Neural cell (in vitro differentiated cells): ENCODE data around the gene CCDC50. TPM values are rescaled to one million over a fixed set of nuclear protein-coding genes. Genes with fewer than 3 reads are reported as not detected.

Experiments
- H2AFZ ChIP-seq: fragments of 200-600, 300-800 bp; sonication (generic), shearing (Covaris generic); 2 replicates; pipeline ENCODE4 v1.6.0; 2014; ENCODE audit warnings: low read depth, mild to moderate bottlenecking, antibody characterized with exemption, low read length, moderate library complexity
- H3F3A ChIP-seq: fragments of 200-600 bp; shearing (Covaris generic); 2 replicates; pipeline ENCODE4 v1.6.1; 2016; ENCODE audit warnings: mild to moderate bottlenecking, moderate library complexity, mixed read lengths, antibody characterized with exemption, low read length; ENCODE audit not compliant: insufficient read depth, poor library complexity, severe bottlenecking
- H3K27ac ChIP-seq: fragments of 200-600, 300-800 bp; sonication (generic), shearing (Covaris generic); 2 replicates; pipeline ENCODE4 v1.5.1; 2014; ENCODE audit warnings: mild to moderate bottlenecking, low read length, moderate library complexity
- H3K27me3 ChIP-seq: fragments of 300-800, 200-600 bp; sonication (generic), shearing (Covaris generic); 2 replicates; pipeline ENCODE4 v1.6.0; 2014; ENCODE audit warnings: mild to moderate bottlenecking, low read depth, low read length, moderate library complexity; ENCODE audit not compliant: insufficient read depth
- H3K36me3 ChIP-seq: fragments of 300-800, 200-600 bp; sonication (generic), shearing (Covaris generic); 2 replicates; pipeline ENCODE4 v1.5.1; 2014; ENCODE audit warnings: mild to moderate bottlenecking, antibody characterized with exemption, low read length, moderate library complexity; ENCODE audit not compliant: insufficient read depth
- H3K4me2 ChIP-seq: fragments of 300-800, 200-600 bp; sonication (generic), shearing (Covaris generic); 2 replicates; pipeline ENCODE4 v1.6.0; 2014; ENCODE audit warnings: mild to moderate bottlenecking, low read length
- H3K4me3 ChIP-seq: fragments of 300-800, 200-600 bp; sonication (generic), shearing (Covaris generic); 2 replicates; pipeline ENCODE4 v1.5.1; 2014; ENCODE audit warnings: mild to moderate bottlenecking, low read length, moderate library complexity
- H3K79me2 ChIP-seq: fragments of 200-600 bp; shearing (Covaris generic); replicated peaks from 2 replicates; pipeline ENCODE4 v1.6.0; 2014; ENCODE audit warnings: mild to moderate bottlenecking, low read length, moderate library complexity; ENCODE audit not compliant: insufficient read depth
- H3K9ac ChIP-seq: fragments of 300-800, 200-600 bp; sonication (generic), shearing (Covaris generic); 2 replicates; pipeline ENCODE4 v1.6.1; 2016; ENCODE audit warnings: mild to moderate bottlenecking, low read length, mixed read lengths
- H3K9me2 ChIP-seq: fragments of 200-600 bp; shearing (Covaris generic); 2 replicates; pipeline ENCODE4 v1.6.1; 2016; ENCODE audit warnings: mild to moderate bottlenecking, low read length, mixed read lengths; ENCODE audit not compliant: insufficient read depth
- H3K9me3 ChIP-seq: fragments of 200-600, 300-800 bp; sonication (generic), shearing (Covaris generic); 2 replicates; pipeline ENCODE4 v1.6.1; 2016; ENCODE audit warnings: mild to moderate bottlenecking, mixed run types, low read length, moderate library complexity, mixed read lengths
- H4K20me1 ChIP-seq: fragments of 200-600 bp; shearing (Covaris generic); 2 replicates; pipeline ENCODE4 v1.6.1; 2016; ENCODE audit warnings: mild to moderate bottlenecking, mixed run types; ENCODE audit not compliant: insufficient read depth
- EP300 ChIP-seq: fragments of 450-650 bp; conservative IDR thresholded peaks from 2 replicates; pipeline ENCODE4 v1.6.1; 2014; ENCODE audit warnings: antibody characterized with exemption, mild to moderate bottlenecking, moderate library complexity; ENCODE audit not compliant: poor library complexity, severe bottlenecking
- EZH2 ChIP-seq: fragments of 200-600, 300-800 bp; shearing (Covaris generic), sonication (generic); IDR thresholded peaks from 2 replicates; pipeline ENCODE4 v1.6.1; 2014; ENCODE audit warnings: antibody characterized with exemption, low read length, borderline replicate concordance, mild to moderate bottlenecking; ENCODE audit not compliant: insufficient read depth, poor library complexity, severe bottlenecking
- MXI1 ChIP-seq: fragments of 450-650 bp; conservative IDR thresholded peaks from 2 replicates; pipeline ENCODE4 v1.6.1; 2014; ENCODE audit warnings: antibody characterized with exemption, mild to moderate bottlenecking; ENCODE audit not compliant: poor library complexity, severe bottlenecking
- POLR2AphosphoS5 ChIP-seq: IDR thresholded peaks from 2 replicates; pipeline ENCODE4 v1.6.1; 2012
- RAD21 ChIP-seq: fragments of 450-650 bp; conservative IDR thresholded peaks from 2 replicates; pipeline ENCODE4 v1.6.1; 2014; ENCODE audit warnings: antibody characterized with exemption, mild to moderate bottlenecking, moderate library complexity
- REST ChIP-seq: IDR thresholded peaks from 2 replicates; pipeline ENCODE4 v1.6.1; 2012; ENCODE audit warnings: borderline replicate concordance
- SMC3 ChIP-seq: fragments of 450-650 bp; conservative IDR thresholded peaks from 2 replicates; pipeline ENCODE4 v1.6.1; 2014; ENCODE audit warnings: antibody characterized with exemption, mild to moderate bottlenecking, moderate library complexity; ENCODE audit not compliant: poor library complexity
- TAF1 ChIP-seq: IDR thresholded peaks from 2 replicates; pipeline ENCODE4 v1.6.1; 2012; ENCODE audit warnings: low read depth
- polyA plus RNA-seq: library from polyadenylated mRNA; depleted of rRNA; stranded (reverse); fragments of >200 nt; gene quantifications from 2 replicates; pipeline ENCODE4 v1.2.3, GENCODE V29; 2014
- TF ChIP-seq, protein P1 (sequence below): fragments of 450-650 bp; IDR thresholded peaks from 2 replicates; pipeline ENCODE4 v1.5.1; 2014; ENCODE audit warnings: antibody characterized with exemption, mild to moderate bottlenecking, moderate library complexity; ENCODE audit not compliant: poor library complexity, severe bottlenecking

Gene CCDC50
- polyA plus RNA-seq, 1 donor from 2014 or later: 58.2 TPM

DNA sequence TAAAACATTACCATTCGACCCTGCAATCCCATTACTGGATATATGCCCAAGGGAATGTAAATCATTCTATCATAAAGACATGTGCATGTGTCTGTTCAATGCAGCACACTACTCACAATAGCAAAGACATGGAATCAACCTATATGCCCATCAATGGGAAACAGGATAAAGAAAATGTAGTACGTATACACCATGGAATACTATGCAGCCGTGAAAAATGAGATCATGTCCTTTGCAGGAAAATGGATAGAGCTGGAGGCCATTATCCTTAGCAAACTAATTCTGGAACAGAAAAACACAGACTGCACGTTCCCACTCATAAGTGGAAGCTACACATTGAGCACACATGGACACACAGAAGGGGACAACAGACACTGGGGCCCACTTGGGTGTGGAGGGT, 111.3 kb downstream of the CCDC50 start:
- Histone ChIP-seq H3F3A (no peaks in the 10 kb centered on the region), H3K9me3 (no peaks in the 10 kb centered on the region), H3K79me2 (no peaks in the 10 kb centered on the region), H3K36me3 (no peaks in the 10 kb centered on the region), H3K4me2 (no peak overlapping the region), H4K20me1 (no peaks in the 10 kb centered on the region), H3K27me3 (no peaks in the 10 kb centered on the region), H3K9me2 (no peaks in the 10 kb centered on the region), H2AFZ (no peak overlapping the region), H3K4me3 (no peak overlapping the region), H3K9ac (no peak overlapping the region), H3K27ac (no peak overlapping the region)
- no peak for TF ChIP-seq SMC3
- TF ChIP-seq REST: no peak
- TF ChIP-seq RAD21: no peak
- TF ChIP-seq EP300: no peak
- TF ChIP-seq POLR2AphosphoS5: no peak
- no peak for TF ChIP-seq MXI1
- no peak for TF ChIP-seq TAF1
- TF ChIP-seq, protein P1, sequence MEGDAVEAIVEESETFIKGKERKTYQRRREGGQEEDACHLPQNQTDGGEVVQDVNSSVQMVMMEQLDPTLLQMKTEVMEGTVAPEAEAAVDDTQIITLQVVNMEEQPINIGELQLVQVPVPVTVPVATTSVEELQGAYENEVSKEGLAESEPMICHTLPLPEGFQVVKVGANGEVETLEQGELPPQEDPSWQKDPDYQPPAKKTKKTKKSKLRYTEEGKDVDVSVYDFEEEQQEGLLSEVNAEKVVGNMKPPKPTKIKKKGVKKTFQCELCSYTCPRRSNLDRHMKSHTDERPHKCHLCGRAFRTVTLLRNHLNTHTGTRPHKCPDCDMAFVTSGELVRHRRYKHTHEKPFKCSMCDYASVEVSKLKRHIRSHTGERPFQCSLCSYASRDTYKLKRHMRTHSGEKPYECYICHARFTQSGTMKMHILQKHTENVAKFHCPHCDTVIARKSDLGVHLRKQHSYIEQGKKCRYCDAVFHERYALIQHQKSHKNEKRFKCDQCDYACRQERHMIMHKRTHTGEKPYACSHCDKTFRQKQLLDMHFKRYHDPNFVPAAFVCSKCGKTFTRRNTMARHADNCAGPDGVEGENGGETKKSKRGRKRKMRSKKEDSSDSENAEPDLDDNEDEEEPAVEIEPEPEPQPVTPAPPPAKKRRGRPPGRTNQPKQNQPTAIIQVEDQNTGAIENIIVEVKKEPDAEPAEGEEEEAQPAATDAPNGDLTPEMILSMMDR: no peak
- TF ChIP-seq EZH2: no peak

GRCh38 chr3:191441687-191442086, 112.5 kb downstream of the CCDC50 start:
- H3K4me2 ChIP-seq: no peak overlapping the region
- H3K36me3 ChIP-seq: no peaks in the 10 kb centered on the region
- TF ChIP-seq EZH2 (no peak), REST (no peak), SMC3 (no peak), POLR2AphosphoS5 (no peak)
- H2AFZ ChIP-seq: no peak overlapping the region
- H3K27me3 ChIP-seq: no peaks in the 10 kb centered on the region
- no peaks in the 10 kb centered on the region for H3K79me2 ChIP-seq
- H3K9me3 ChIP-seq: no peaks in the 10 kb centered on the region
- no peak overlapping the region for H3K4me3 ChIP-seq
- no peaks in the 10 kb centered on the region for H3F3A ChIP-seq
- H3K9ac ChIP-seq: no peak overlapping the region
- no peaks in the 10 kb centered on the region for H4K20me1 ChIP-seq
- no peak overlapping the region for H3K27ac ChIP-seq
- H3K9me2 ChIP-seq: no peaks in the 10 kb centered on the region
